ENCODE results near the gene SLC24A3. TPM values are rescaled to one million over a fixed set of nuclear protein-coding genes. Genes with fewer than 3 reads are reported as not detected.

Gene SLC24A3
- total and polyA plus RNA-seq, 2 experiments from 2014 or later = 0.81 to 2.5 TPM

DNA sequence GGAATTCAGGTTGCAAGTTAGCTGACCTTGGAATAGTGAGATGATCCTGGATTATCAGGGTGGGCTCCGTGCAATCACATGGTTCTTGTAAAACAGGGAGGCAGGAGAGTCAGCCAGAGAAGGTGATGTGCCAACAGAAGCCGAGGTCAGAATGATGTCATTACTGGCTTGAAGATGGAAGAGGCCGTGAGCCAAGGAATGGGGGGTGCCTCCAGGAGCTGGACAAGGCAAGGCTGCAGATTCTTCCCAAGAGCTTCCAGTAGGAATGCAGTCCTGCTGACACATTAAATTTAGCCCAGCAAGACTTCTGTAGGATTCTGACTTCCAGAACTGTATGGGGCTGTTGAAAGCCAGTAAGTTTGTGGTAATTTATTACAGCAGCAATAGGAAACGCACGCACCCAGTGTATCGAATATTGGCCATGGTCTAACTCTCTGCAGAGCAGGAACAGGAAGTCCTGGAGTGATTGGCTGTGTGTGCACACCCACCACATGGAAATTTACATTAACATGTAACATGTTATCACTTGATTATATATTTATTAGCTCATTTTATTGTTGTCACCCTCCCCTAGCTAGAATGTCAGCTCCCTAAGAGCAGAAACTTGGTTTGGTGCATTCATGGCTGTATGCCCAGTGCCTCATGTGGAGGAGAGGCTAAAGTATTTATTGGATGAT is 19.1 kb downstream of the SLC24A3 start (continued):
- TF ChIP-seq ZNF331 (CRISPR knock-in tag; IDR thresholded peaks at IDR 0.05; ENCODE audit: low read depth) = no peak
- TF ChIP-seq POLR2AphosphoS5 (IDR thresholded peaks at IDR 0.05; ENCODE audit: low read depth) = no peak
- TF ChIP-seq NANOG (IDR thresholded peaks at IDR 0.05; ENCODE audit: borderline replicate concordance) = no peak
- no peak for TF ChIP-seq JUNB (IDR thresholded peaks at IDR 0.05; ENCODE audit: unreplicated experiment)
- no peak for TF ChIP-seq ZNF114 (CRISPR knock-in tag; IDR thresholded peaks at IDR 0.05)
- no peak for TF ChIP-seq STAT1 (IDR thresholded peaks at IDR 0.05; ENCODE audit: unreplicated experiment)

DNA sequence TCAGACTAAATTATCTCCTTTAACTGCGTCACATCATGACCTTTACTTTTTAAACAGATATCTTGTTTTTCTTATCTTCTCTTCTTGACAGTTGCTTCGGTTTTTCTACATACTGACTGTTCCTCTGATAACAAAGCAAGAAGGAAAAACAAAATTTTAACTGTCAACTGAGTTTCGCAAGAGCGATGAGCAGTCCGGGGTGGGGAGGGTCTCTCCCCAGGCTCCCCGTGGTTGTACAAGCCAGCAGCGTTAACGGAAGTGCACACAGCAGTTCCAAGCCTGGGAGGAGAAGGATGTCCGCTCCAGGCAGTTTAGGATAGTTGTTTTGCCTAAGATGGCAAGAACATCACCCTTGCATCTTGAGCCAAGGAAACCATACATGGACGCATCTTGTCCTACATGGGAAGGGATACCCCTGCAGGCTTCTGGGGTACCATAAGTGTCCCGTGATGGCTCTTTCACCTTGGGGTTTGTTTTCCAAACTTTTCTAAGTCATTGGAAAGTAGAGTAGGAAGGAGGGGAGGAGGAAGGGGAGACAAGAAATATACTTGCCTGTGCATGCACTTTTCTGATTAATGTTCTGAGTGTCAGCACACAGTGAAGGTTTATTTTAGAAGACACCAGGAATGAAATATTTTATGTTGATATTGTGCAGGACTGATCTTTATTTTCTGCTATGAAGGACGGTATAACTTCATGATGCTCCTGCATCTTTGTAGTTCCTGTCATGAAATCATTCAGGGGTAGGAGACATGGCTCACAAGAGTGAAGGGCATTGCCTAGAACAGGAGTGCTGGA is 20.8 kb downstream of the SLC24A3 start:
- Histone ChIP-seq H3K36me3 (ENCODE audit: insufficient read depth) (no peaks in the 10 kb centered on the region), H3F3A (replicated peaks; ENCODE audit: low read depth) (no peaks in the 10 kb centered on the region), H3K4me1 (ENCODE audit: insufficient read depth) (no peaks in the 10 kb centered on the region), H3K27ac (ENCODE audit: low read depth) (no peak overlapping the region), H3K27me3 (ENCODE audit: insufficient read depth) (no peaks in the 10 kb centered on the region), H3K4me2 (no peak overlapping the region), H3K79me2 (replicated peaks; ENCODE audit: insufficient read depth) (no peaks in the 10 kb centered on the region), H3K9me2 (ENCODE audit: insufficient read depth) (0 out of 2 replicates have a peak, but pooled peaks cover 4% of the 10 kb centered on the region), H2AFZ (no peak overlapping the region), H4K20me1 (replicated peaks; ENCODE audit: insufficient read depth) (no peaks in the 10 kb centered on the region), H3K4me3 (no peak overlapping the region)
- DNase-seq (ENCODE audit: low spot score) (no peak), ATAC-seq (no peak)
- Mint-ChIP-seq H3K27me3 (ENCODE audit: insufficient read depth, low read depth, poor library complexity) (no peaks in the 10 kb centered on the region), H3K9me3 (no peaks in the 10 kb centered on the region; the same call in 2 of the 3 replicates), H3K4me1 (0 out of 3 replicates have a peak, but pooled peaks cover 4% of the 10 kb centered on the region), H3K27ac (no peak overlapping the region), H3K36me3 (ENCODE audit: low read depth) (peaks cover 3% of the 10 kb centered on the region; the same call in 2 of the 3 replicates), H3K4me3 (no peak overlapping the region)
- TF ChIP-seq ZNF331 (CRISPR knock-in tag; IDR thresholded peaks at IDR 0.05; ENCODE audit: low read depth) (no peak), CREB1 (CRISPR knock-in tag; IDR thresholded peaks at IDR 0.05; ENCODE audit: low read depth) (no peak), STAT1 (IDR thresholded peaks at IDR 0.05; ENCODE audit: unreplicated experiment) (no peak), EZH2phosphoT487 (IDR thresholded peaks at IDR 0.05; ENCODE audit: unreplicated experiment) (no peak), ZNF114 (CRISPR knock-in tag; IDR thresholded peaks at IDR 0.05) (no peak), NANOG (IDR thresholded peaks at IDR 0.05; ENCODE audit: borderline replicate concordance) (no peak), JUNB (IDR thresholded peaks at IDR 0.05; ENCODE audit: unreplicated experiment) (no peak), POLR2AphosphoS5 (IDR thresholded peaks at IDR 0.05; ENCODE audit: low read depth) (no peak)
- TF ChIP-seq, protein P1, sequence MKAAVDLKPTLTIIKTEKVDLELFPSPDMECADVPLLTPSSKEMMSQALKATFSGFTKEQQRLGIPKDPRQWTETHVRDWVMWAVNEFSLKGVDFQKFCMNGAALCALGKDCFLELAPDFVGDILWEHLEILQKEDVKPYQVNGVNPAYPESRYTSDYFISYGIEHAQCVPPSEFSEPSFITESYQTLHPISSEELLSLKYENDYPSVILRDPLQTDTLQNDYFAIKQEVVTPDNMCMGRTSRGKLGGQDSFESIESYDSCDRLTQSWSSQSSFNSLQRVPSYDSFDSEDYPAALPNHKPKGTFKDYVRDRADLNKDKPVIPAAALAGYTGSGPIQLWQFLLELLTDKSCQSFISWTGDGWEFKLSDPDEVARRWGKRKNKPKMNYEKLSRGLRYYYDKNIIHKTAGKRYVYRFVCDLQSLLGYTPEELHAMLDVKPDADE (IDR thresholded peaks at IDR 0.05) = no peak
- TF ChIP-seq, protein P2, sequence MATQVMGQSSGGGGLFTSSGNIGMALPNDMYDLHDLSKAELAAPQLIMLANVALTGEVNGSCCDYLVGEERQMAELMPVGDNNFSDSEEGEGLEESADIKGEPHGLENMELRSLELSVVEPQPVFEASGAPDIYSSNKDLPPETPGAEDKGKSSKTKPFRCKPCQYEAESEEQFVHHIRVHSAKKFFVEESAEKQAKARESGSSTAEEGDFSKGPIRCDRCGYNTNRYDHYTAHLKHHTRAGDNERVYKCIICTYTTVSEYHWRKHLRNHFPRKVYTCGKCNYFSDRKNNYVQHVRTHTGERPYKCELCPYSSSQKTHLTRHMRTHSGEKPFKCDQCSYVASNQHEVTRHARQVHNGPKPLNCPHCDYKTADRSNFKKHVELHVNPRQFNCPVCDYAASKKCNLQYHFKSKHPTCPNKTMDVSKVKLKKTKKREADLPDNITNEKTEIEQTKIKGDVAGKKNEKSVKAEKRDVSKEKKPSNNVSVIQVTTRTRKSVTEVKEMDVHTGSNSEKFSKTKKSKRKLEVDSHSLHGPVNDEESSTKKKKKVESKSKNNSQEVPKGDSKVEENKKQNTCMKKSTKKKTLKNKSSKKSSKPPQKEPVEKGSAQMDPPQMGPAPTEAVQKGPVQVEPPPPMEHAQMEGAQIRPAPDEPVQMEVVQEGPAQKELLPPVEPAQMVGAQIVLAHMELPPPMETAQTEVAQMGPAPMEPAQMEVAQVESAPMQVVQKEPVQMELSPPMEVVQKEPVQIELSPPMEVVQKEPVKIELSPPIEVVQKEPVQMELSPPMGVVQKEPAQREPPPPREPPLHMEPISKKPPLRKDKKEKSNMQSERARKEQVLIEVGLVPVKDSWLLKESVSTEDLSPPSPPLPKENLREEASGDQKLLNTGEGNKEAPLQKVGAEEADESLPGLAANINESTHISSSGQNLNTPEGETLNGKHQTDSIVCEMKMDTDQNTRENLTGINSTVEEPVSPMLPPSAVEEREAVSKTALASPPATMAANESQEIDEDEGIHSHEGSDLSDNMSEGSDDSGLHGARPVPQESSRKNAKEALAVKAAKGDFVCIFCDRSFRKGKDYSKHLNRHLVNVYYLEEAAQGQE (IDR thresholded peaks at IDR 0.05; ENCODE audit: unreplicated experiment) = no peak
- TF ChIP-seq, protein P3, sequence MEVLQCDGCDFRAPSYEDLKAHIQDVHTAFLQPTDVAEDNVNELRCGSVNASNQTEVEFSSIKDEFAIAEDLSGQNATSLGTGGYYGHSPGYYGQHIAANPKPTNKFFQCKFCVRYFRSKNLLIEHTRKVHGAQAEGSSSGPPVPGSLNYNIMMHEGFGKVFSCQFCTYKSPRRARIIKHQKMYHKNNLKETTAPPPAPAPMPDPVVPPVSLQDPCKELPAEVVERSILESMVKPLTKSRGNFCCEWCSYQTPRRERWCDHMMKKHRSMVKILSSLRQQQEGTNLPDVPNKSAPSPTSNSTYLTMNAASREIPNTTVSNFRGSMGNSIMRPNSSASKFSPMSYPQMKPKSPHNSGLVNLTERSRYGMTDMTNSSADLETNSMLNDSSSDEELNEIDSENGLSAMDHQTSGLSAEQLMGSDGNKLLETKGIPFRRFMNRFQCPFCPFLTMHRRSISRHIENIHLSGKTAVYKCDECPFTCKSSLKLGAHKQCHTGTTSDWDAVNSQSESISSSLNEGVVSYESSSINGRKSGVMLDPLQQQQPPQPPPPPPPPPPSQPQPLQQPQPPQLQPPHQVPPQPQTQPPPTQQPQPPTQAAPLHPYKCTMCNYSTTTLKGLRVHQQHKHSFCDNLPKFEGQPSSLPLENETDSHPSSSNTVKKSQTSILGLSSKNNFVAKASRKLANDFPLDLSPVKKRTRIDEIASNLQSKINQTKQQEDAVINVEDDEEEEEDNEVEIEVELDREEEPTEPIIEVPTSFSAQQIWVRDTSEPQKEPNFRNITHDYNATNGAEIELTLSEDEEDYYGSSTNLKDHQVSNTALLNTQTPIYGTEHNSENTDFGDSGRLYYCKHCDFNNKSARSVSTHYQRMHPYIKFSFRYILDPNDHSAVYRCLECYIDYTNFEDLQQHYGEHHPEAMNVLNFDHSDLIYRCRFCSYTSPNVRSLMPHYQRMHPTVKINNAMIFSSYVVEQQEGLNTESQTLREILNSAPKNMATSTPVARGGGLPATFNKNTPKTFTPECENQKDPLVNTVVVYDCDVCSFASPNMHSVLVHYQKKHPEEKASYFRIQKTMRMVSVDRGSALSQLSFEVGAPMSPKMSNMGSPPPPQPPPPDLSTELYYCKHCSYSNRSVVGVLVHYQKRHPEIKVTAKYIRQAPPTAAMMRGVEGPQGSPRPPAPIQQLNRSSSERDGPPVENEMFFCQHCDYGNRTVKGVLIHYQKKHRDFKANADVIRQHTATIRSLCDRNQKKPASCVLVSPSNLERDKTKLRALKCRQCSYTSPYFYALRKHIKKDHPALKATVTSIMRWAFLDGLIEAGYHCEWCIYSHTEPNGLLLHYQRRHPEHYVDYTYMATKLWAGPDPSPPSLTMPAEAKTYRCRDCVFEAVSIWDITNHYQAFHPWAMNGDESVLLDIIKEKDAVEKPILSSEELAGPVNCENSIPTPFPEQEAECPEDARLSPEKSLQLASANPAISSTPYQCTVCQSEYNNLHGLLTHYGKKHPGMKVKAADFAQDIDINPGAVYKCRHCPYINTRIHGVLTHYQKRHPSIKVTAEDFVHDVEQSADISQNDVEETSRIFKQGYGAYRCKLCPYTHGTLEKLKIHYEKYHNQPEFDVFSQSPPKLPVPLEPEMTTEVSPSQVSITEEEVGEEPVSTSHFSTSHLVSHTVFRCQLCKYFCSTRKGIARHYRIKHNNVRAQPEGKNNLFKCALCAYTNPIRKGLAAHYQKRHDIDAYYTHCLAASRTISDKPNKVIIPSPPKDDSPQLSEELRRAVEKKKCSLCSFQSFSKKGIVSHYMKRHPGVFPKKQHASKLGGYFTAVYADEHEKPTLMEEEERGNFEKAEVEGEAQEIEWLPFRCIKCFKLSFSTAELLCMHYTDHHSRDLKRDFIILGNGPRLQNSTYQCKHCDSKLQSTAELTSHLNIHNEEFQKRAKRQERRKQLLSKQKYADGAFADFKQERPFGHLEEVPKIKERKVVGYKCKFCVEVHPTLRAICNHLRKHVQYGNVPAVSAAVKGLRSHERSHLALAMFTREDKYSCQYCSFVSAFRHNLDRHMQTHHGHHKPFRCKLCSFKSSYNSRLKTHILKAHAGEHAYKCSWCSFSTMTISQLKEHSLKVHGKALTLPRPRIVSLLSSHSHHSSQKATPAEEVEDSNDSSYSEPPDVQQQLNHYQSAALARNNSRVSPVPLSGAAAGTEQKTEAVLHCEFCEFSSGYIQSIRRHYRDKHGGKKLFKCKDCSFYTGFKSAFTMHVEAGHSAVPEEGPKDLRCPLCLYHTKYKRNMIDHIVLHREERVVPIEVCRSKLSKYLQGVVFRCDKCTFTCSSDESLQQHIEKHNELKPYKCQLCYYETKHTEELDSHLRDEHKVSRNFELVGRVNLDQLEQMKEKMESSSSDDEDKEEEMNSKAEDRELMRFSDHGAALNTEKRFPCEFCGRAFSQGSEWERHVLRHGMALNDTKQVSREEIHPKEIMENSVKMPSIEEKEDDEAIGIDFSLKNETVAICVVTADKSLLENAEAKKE (CRISPR knock-in tag; IDR thresholded peaks at IDR 0.05) = no peak
